ENCODE measurements around the gene ZNF205. TPM values are rescaled to one million over a fixed set of nuclear protein-coding genes. Genes with fewer than 3 reads are reported as not detected.
A peak's percentile ranks its signal among the peaks of the same experiment; 100 is the strongest.
"Not testable (repeated sequence)": the region's sequence is repeated elsewhere in the genome, so short reads cannot be mapped to it uniquely, and the experiment has no call there.

Gene ZNF205
- total RNA-seq, 1 experiment from 2014 or later: 18.3 TPM

- Histone ChIP-seq H3K27ac (ENCODE audit: low read length) (no peak overlapping the region), H3K9me3 (ENCODE audit: control insufficient read depth, insufficient read depth, low read depth, low read length) (no peaks in the 10 kb centered on the region), H3K4me1 (ENCODE audit: control insufficient read depth, insufficient read depth, low read length) (no peaks in the 10 kb centered on the region), H3K36me3 (ENCODE audit: control insufficient read depth, insufficient read depth, low read length) (no peaks in the 10 kb centered on the region), H3K4me3 (ENCODE audit: low read depth in 2 of 2, low read length in 2 of 2) (no peak overlapping the region), H3K27me3 (ENCODE audit: control insufficient read depth, insufficient read depth, low read length) (no peaks in the 10 kb centered on the region)
- intact Hi-C loops (cut with micrococcal nuclease; ENCODE audit: unreplicated experiment): no loop called here
- DNase-seq (ENCODE audit: low read depth, low spot score) (no peak), ATAC-seq (peak; percentile 37)
- no peak for TF ChIP-seq TCF7L2 (IDR thresholded peaks at IDR 0.05; ENCODE audit: low read depth, low read length)
- no peak for TF ChIP-seq REST (IDR thresholded peaks at IDR 0.05; ENCODE audit: insufficient read depth in 1 of 2, low read depth in 2 of 2, low read length in 1 of 2)
- TF ChIP-seq SIN3A (IDR thresholded peaks at IDR 0.05; ENCODE audit: borderline replicate concordance, insufficient read depth, low read depth, low read length): no peak
- TF ChIP-seq POLR2AphosphoS5 (IDR thresholded peaks at IDR 0.05; ENCODE audit: low read depth, low read length): no peak
- in situ Hi-C loops (cut with HindIII; ENCODE audit: low pct_unique_long_range_greater_than_20kb, low sequenced_read_pairs): no loop called here
- no TSS peak for BruUV-seq (replicated peaks)
- POLR2A ChIA-PET: interaction anchor here (0.6 kb wide), 2 partner anchors 70 to 85 kb away, joined by 3 to 13 read pairs; no protein-coding TSS in a partner anchor
- CTCF ChIA-PET: no interaction called here
These were observed 36.9 kb upstream of the ZNF205 start for GRCh38 chr16:3075523-3075915.

- POLR2A ChIA-PET: interaction anchor here (0.6 kb wide), 1 partner anchor 85 kb away, joined by 13 read pairs; no protein-coding TSS in a partner anchor
- CTCF ChIA-PET; H3K27ac ChIP-seq (ENCODE audit: low read length); H3K27me3 ChIP-seq (ENCODE audit: control insufficient read depth, insufficient read depth, low read length); BruUV-seq (replicated peaks); ATAC-seq; H3K4me3 ChIP-seq (ENCODE audit: low read depth in 2 of 2, low read length in 2 of 2); H3K9me3 ChIP-seq (ENCODE audit: control insufficient read depth, insufficient read depth, low read depth, low read length); DNase-seq (ENCODE audit: low read depth, low spot score); H3K4me1 ChIP-seq (ENCODE audit: control insufficient read depth, insufficient read depth, low read length); intact Hi-C loops (cut with micrococcal nuclease; ENCODE audit: unreplicated experiment); in situ Hi-C loops (cut with HindIII; ENCODE audit: low pct_unique_long_range_greater_than_20kb, low sequenced_read_pairs); H3K36me3 ChIP-seq (ENCODE audit: control insufficient read depth, insufficient read depth, low read length): not testable (repeated sequence)
These were observed 36.4 kb upstream of the ZNF205 start for GRCh38 chr16:3075946-3076345.

- no peak overlapping the region for H3K27ac ChIP-seq (ENCODE audit: low read length)
- in situ Hi-C loops (cut with HindIII; ENCODE audit: low pct_unique_long_range_greater_than_20kb, low sequenced_read_pairs) (no loop called here), intact Hi-C loops (cut with micrococcal nuclease; ENCODE audit: unreplicated experiment) (no loop called here)
- H3K36me3 ChIP-seq (ENCODE audit: control insufficient read depth, insufficient read depth, low read length): no peaks in the 10 kb centered on the region
- no peak for ATAC-seq
- no peak overlapping the region for H3K4me3 ChIP-seq (ENCODE audit: low read depth in 2 of 2, low read length in 2 of 2)
- TF ChIP-seq CTCF (IDR thresholded peaks at IDR 0.05): no peak
- no peak for TF ChIP-seq REST (IDR thresholded peaks at IDR 0.05; ENCODE audit: insufficient read depth in 1 of 2, low read depth in 2 of 2, low read length in 1 of 2)
- no peak for TF ChIP-seq SIN3A (IDR thresholded peaks at IDR 0.05; ENCODE audit: borderline replicate concordance, insufficient read depth, low read depth, low read length)
- no peak for TF ChIP-seq POLR2AphosphoS5 (IDR thresholded peaks at IDR 0.05; ENCODE audit: low read depth, low read length)
- TF ChIP-seq TCF7L2 (IDR thresholded peaks at IDR 0.05; ENCODE audit: low read depth, low read length): no peak
- H3K27me3 ChIP-seq (ENCODE audit: control insufficient read depth, insufficient read depth, low read length): no peaks in the 10 kb centered on the region
- BruUV-seq (replicated peaks): no TSS peak
- POLR2A ChIA-PET: no interaction called here
- H3K9me3 ChIP-seq (ENCODE audit: control insufficient read depth, insufficient read depth, low read depth, low read length): no peaks in the 10 kb centered on the region
- DNase-seq (ENCODE audit: low read depth, low spot score): no peak
- CTCF ChIA-PET: no interaction called here
- no peaks in the 10 kb centered on the region for H3K4me1 ChIP-seq (ENCODE audit: control insufficient read depth, insufficient read depth, low read length)
These were observed 35.8 kb upstream of the ZNF205 start for GRCh38 chr16:3076577-3076976.
